Suprapubic skin (tissue), 4 donors: ENCODE results near the gene PRRC2B. TPM values are rescaled to one million over a fixed set of nuclear protein-coding genes. Genes with fewer than 3 reads are reported as not detected.
A peak's percentile ranks its signal among the peaks of the same experiment; 100 is the strongest.
"Not testable (repeated sequence)": the region's sequence is repeated elsewhere in the genome, so short reads cannot be mapped to it uniquely, and the experiment has no call there.

Experiments used
- DNase-seq, 2 donors: peaks; one replicate each; pipeline ENCODE4 v3.0.0-alpha.2; 2019; ENCODE audit warnings: low spot score in 2 of 2
- H3K27ac ChIP-seq: fragments of 200-600 bp; sonication (generic); one replicate; pipeline ENCODE4 v1.5.1; 2019
- H3K27me3 ChIP-seq: fragments of 200-600 bp; sonication (generic); one replicate; pipeline ENCODE4 v1.5.1; 2019
- H3K36me3 ChIP-seq: fragments of 200-600 bp; sonication (generic); one replicate; pipeline ENCODE4 v1.5.1; 2019
- H3K4me1 ChIP-seq: fragments of 200-600 bp; sonication (generic); one replicate; pipeline ENCODE4 v1.5.1; 2019
- H3K4me3 ChIP-seq: fragments of 200-600 bp; sonication (generic); one replicate; pipeline ENCODE4 v1.5.1; 2019; ENCODE audit warnings: mild to moderate bottlenecking
- H3K9me3 ChIP-seq: fragments of 200-600 bp; sonication (generic); one replicate; pipeline ENCODE4 v1.5.1; 2019
- EP300 ChIP-seq: sonication (generic); formaldehyde crosslinking; IDR thresholded peaks from one replicate; pipeline ENCODE4 v1.6.1; 2017; ENCODE audit warnings: antibody characterized with exemption
- POLR2A ChIP-seq, 2 donors: fragments of 450-650 bp; IDR thresholded peaks; one replicate each; pipeline ENCODE4 v1.6.1; 2017; ENCODE audit warnings: antibody characterized with exemption in 2 of 2, mild to moderate bottlenecking in 2 of 2, moderate library complexity in 2 of 2
- POLR2AphosphoS5 ChIP-seq, 3 donors: sonication (generic); formaldehyde crosslinking; IDR thresholded peaks; one replicate each; pipeline ENCODE4 v1.6.1; 2017; ENCODE audit warnings: antibody characterized with exemption in 3 of 3
- WGBS: methylation state at CpG from one replicate; pipeline ENCODE4 v1.1.5; 2018; 5-methylcytosine and 5-hydroxymethylcytosine counted together
- total RNA-seq, 4 donors: library from RNA; depleted of rRNA; stranded (reverse); fragments of >200 nt; gene quantifications; one replicate each; pipeline ENCODE4 v1.1.0, GENCODE V29; 2016
- TF ChIP-seq, protein P1 (sequence below), 2 donors: fragments of 200-600 bp in 1 of 2; fragments of 450-650 bp in 1 of 2; sonication (generic) in 1 of 2; IDR thresholded peaks; one replicate each; pipeline ENCODE4 v1.5.1; 2016 to 2019; ENCODE audit warnings: antibody characterized with exemption in 2 of 2, mild to moderate bottlenecking in 1 of 2, moderate library complexity in 1 of 2

PRRC2B gene
- total RNA-seq, 4 donors from 2014 or later = 153 to 286 (median 240) TPM

- Histone ChIP-seq H3K36me3 (peaks cover 88% of the 10 kb centered on the region), H3K4me1 (peaks cover 7% of the 10 kb centered on the region), H3K9me3 (no peaks in the 10 kb centered on the region), H3K27ac (peak overlapping the region; percentile 7), H3K27me3 (no peaks in the 10 kb centered on the region), H3K4me3 (no peak overlapping the region)
- TF ChIP-seq, protein P1, sequence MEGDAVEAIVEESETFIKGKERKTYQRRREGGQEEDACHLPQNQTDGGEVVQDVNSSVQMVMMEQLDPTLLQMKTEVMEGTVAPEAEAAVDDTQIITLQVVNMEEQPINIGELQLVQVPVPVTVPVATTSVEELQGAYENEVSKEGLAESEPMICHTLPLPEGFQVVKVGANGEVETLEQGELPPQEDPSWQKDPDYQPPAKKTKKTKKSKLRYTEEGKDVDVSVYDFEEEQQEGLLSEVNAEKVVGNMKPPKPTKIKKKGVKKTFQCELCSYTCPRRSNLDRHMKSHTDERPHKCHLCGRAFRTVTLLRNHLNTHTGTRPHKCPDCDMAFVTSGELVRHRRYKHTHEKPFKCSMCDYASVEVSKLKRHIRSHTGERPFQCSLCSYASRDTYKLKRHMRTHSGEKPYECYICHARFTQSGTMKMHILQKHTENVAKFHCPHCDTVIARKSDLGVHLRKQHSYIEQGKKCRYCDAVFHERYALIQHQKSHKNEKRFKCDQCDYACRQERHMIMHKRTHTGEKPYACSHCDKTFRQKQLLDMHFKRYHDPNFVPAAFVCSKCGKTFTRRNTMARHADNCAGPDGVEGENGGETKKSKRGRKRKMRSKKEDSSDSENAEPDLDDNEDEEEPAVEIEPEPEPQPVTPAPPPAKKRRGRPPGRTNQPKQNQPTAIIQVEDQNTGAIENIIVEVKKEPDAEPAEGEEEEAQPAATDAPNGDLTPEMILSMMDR (IDR thresholded peaks at IDR 0.05) = no peak
- TF ChIP-seq EP300 (no peak), POLR2AphosphoS5 (IDR thresholded peaks at IDR 0.05) (no peak), POLR2A (IDR thresholded peaks at IDR 0.05) (no peak)
- WGBS = 47% methylated on average over 8 of the region's 8 CpGs
- DNase-seq = peak in 1 of 2 donors; percentile 60
These were observed 53.3 kb downstream of the PRRC2B start for GRCh38 chr9:131447148-131447547.

DNA sequence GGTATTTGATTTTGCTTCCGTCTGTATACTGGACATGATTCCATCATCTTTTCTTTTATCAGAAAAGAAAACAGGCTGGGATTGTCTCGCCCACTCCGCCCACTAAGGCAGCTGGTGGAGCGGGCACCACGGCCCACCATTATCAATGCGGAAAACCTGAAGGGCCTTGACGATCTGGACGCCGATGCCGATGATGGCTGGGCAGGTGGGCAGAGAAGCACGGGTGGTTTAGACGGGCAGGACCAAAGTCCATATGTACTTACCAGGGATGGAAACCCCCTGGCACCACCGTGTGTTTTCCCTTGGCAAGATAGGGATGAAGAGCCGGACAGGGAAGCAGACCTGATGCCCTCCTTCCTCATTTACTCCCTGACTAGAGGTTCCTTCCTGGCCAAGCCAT, 53.7 kb downstream of the PRRC2B start:
- TF ChIP-seq POLR2A (IDR thresholded peaks at IDR 0.05) (no peak), EP300 (no peak), POLR2AphosphoS5 (IDR thresholded peaks at IDR 0.05) (no peak)
- TF ChIP-seq, protein P1 (IDR thresholded peaks at IDR 0.05) = no peak
- no peaks in the 10 kb centered on the region for H3K9me3 ChIP-seq
- peak in 1 of 2 donors; percentile 28 for DNase-seq
- peaks cover 3% of the 10 kb centered on the region for H3K4me1 ChIP-seq
- H3K36me3 ChIP-seq = peaks cover 85% of the 10 kb centered on the region
- 70% methylated on average over 14 of the region's 14 CpGs for WGBS
- H3K27ac ChIP-seq = peak overlapping the region; percentile 20
- no peak overlapping the region for H3K4me3 ChIP-seq
- no peaks in the 10 kb centered on the region for H3K27me3 ChIP-seq

DNA sequence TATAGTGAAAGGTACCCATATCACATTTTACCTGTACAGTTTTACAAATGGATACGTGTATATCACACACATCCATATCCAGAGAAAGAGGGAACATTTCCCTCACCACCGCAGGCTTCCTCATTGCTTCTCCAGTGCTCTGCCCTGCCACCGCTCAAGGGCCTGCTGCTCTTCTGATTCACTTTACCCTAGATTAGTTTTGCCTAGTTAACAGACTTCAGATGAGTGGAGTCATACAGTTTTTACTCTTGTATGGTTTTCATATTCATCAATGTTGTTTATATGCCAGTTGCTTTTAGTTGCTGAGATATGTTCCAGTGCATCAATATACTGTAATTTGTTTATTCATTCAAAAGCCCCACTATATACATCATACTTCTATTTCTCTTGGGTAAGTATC, 54.9 kb downstream of the PRRC2B start:
- Histone ChIP-seq H3K27ac (no peak overlapping the region), H3K4me1 (no peaks in the 10 kb centered on the region), H3K4me3 (no peak overlapping the region), H3K36me3 (peaks cover 87% of the 10 kb centered on the region), H3K9me3 (no peaks in the 10 kb centered on the region), H3K27me3 (no peaks in the 10 kb centered on the region)
- WGBS = 96% methylated on average over 3 of the region's 3 CpGs
- DNase-seq = peak in 1 of 2 donors; percentile 2
- TF ChIP-seq POLR2A (IDR thresholded peaks at IDR 0.05) = no peak
- TF ChIP-seq, protein P1 (IDR thresholded peaks at IDR 0.05) = no peak
- TF ChIP-seq EP300 = no peak
- no peak for TF ChIP-seq POLR2AphosphoS5 (IDR thresholded peaks at IDR 0.05)

DNA sequence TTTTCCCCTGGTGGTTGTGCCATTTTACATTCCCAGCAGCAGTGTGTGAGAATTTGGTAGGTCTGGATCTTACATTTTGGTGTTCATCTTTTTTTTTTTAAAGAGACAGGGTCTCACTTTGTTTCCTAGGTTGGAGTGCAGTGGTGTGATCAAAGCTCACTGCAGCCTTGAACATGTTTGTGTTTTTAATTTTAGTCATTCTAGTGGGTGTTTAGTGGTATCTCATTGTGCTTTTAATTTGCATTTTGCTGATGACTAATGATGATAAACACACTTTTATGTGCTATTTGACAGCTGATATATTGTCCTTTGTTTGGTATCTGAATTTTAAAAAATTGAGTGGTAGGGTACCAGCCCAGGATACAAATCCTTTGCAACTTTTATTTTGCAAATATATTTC, 55.4 kb downstream of the PRRC2B start:
- Histone ChIP-seq H3K4me3 (no peak overlapping the region), H3K27ac (no peak overlapping the region), H3K36me3 (peaks cover 87% of the 10 kb centered on the region), H3K4me1 (no peaks in the 10 kb centered on the region), H3K27me3 (no peaks in the 10 kb centered on the region), H3K9me3 (no peaks in the 10 kb centered on the region)
- no peak for DNase-seq
- TF ChIP-seq EP300 = no peak
- no peak for TF ChIP-seq POLR2A (IDR thresholded peaks at IDR 0.05)
- no peak for TF ChIP-seq POLR2AphosphoS5 (IDR thresholded peaks at IDR 0.05)
- TF ChIP-seq, protein P1 (IDR thresholded peaks at IDR 0.05) = no peak

DNA sequence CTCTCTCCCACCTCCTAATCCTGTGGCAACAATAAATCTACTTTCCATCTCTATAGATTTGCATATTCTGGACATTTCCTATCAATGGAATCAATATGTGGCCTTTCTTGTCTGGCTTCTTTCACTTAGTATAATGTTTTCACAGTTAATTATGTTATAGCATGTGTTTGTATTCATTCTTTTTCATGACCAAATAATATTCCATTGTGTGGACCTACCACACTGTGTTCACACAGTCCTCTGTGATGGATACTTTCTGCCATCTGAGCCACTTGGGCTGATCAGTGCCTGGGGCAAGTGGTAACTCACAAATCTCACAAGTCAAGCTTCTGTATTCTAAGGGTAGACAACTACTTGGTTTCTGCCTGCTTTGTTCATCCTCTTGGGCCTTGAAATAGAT, 60.1 kb downstream of the PRRC2B start:
- no peak for TF ChIP-seq POLR2A (IDR thresholded peaks at IDR 0.05)
- no peak for TF ChIP-seq POLR2AphosphoS5 (IDR thresholded peaks at IDR 0.05)
- TF ChIP-seq EP300 = no peak
- TF ChIP-seq, protein P1 (IDR thresholded peaks at IDR 0.05) = no peak
- no peaks in the 10 kb centered on the region for H3K27me3 ChIP-seq
- H3K4me1 ChIP-seq = no peaks in the 10 kb centered on the region
- no peak for DNase-seq
- peaks cover 90% of the 10 kb centered on the region for H3K36me3 ChIP-seq
- no peaks in the 10 kb centered on the region for H3K9me3 ChIP-seq
- H3K4me3 ChIP-seq = no peak overlapping the region
- no peak overlapping the region for H3K27ac ChIP-seq

DNA sequence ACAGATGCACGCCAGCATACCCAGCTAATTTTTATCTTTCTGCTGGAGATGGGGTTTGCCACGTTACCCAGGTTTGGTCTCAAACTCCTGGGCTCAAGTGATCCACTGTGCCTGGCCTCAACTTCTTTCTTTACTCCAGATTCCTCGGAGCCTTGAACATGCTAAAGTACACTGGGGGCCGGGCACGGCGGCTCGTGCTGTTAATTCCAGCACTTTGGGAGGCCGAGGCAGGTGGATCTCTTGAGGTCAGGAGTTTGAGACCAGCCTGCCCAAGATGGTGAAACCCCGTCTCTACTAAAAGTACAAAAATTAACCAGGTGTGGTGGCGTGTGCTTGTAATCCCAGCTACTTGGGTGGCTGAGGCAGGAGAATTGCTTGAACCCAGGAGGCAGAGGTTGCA, 61.8 kb downstream of the PRRC2B start:
- H3K27me3 ChIP-seq, H3K9me3 ChIP-seq, H3K4me3 ChIP-seq, H3K4me1 ChIP-seq, H3K27ac ChIP-seq: not testable (repeated sequence)
- 93% methylated on average over 7 of the region's 10 CpGs for WGBS
- peaks cover 92% of the 10 kb centered on the region for H3K36me3 ChIP-seq
- peak in 1 of 2 donors; percentile 51 for DNase-seq
